ENCODE results near the gene GGA1. TPM values are rescaled to one million over a fixed set of nuclear protein-coding genes. Genes with fewer than 3 reads are reported as not detected.

GGA1 gene
- total and polyA plus RNA-seq, 2 of the 4 experiments (the other 2 are of a cell fraction) = 17.2 to 48.5 TPM

- TF ChIP-seq, protein P1, sequence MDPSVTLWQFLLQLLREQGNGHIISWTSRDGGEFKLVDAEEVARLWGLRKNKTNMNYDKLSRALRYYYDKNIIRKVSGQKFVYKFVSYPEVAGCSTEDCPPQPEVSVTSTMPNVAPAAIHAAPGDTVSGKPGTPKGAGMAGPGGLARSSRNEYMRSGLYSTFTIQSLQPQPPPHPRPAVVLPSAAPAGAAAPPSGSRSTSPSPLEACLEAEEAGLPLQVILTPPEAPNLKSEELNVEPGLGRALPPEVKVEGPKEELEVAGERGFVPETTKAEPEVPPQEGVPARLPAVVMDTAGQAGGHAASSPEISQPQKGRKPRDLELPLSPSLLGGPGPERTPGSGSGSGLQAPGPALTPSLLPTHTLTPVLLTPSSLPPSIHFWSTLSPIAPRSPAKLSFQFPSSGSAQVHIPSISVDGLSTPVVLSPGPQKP (IDR thresholded peaks at IDR 0.05; ENCODE audit: borderline replicate concordance, low read depth, low read length) = no peak
- TF ChIP-seq POLR2A (IDR thresholded peaks at IDR 0.05; ENCODE audit: low read depth, low read length) (no peak), MXI1 (IDR thresholded peaks at IDR 0.05; ENCODE audit: borderline replicate concordance, low read depth, low read length) (no peak), NFE2L2 (IDR thresholded peaks at IDR 0.05; ENCODE audit: low read depth, low read length) (no peak), RFX5 (IDR thresholded peaks at IDR 0.05; ENCODE audit: low read depth, low read length) (no peak), FOS (IDR thresholded peaks at IDR 0.05; ENCODE audit: low read depth, low read length) (no peak), MAFK (IDR thresholded peaks at IDR 0.05; ENCODE audit: low read depth, low read length) (no peak)
Measured at GRCh38 chr22:37624017-37624365, 15.4 kb downstream of the GGA1 start (continued).

- no peak overlapping the region for H3K56ac ChIP-seq (ENCODE audit: extremely low read depth, insufficient read depth, low read length)
- H3K23ac ChIP-seq (ENCODE audit: low read depth, low read length) = no peak overlapping the region
- H2BK5ac ChIP-seq (ENCODE audit: low read depth, low read length, poor library complexity, severe bottlenecking) = no peak overlapping the region
- no peak overlapping the region for H2BK120ac ChIP-seq (ENCODE audit: low read depth, low read length)
- no peak overlapping the region for H4K91ac ChIP-seq (ENCODE audit: insufficient read depth, low read depth, low read length)
- ATAC-seq (ENCODE audit: low read depth) = no peak
- intact Hi-C loops (cut with micrococcal nuclease) (no loop called here), dilution Hi-C loops (cut with HindIII; ENCODE audit: low sequenced_read_pairs, unreplicated experiment) (no loop called here), in situ Hi-C loops (cut with MboI; ENCODE audit: low sequenced_read_pairs) (no loop called here)
- peaks cover 3% of the 10 kb centered on the region; the same call in 1 of the 2 replicates for H3K4me1 ChIP-seq (ENCODE audit: control insufficient read depth, insufficient read depth, low read length)
- no peak overlapping the region for H4K5ac ChIP-seq (ENCODE audit: low read depth, low read length)
- no peaks in the 10 kb centered on the region for H3K9me1 ChIP-seq (ENCODE audit: insufficient read depth, low read length)
- no peak overlapping the region for H2AFZ ChIP-seq (replicated peaks; ENCODE audit: low read length, poor library complexity)
- no peak overlapping the region for H2AK5ac ChIP-seq (ENCODE audit: low read depth, low read length)
- no peak overlapping the region for H3K18ac ChIP-seq (ENCODE audit: low read depth, low read length)
- no peak overlapping the region for H3K4me2 ChIP-seq (ENCODE audit: low read depth, low read length)
- H2AK9ac ChIP-seq (replicated peaks; ENCODE audit: low read depth, low read length, poor library complexity) = no peak overlapping the region
- no peak overlapping the region for H4K8ac ChIP-seq (ENCODE audit: low read depth in 2 of 2, low read length in 2 of 2)
- H3K9me3 ChIP-seq (ENCODE audit: control insufficient read depth, insufficient read depth, low read length) = no peaks in the 10 kb centered on the region
- DNase-seq = no peak
- H3K4me3 ChIP-seq (ENCODE audit: insufficient read depth, low read depth, low read length) = no peak overlapping the region
- H4K20me1 ChIP-seq (ENCODE audit: insufficient read depth, low read length) = no peaks in the 10 kb centered on the region; the same call in 1 of the 2 replicates
- POLR2A ChIA-PET (ENCODE audit: unreplicated experiment) = no interaction called here
- no peak overlapping the region for H3K9ac ChIP-seq (ENCODE audit: low read depth, low read length)
- 81% methylated on average over 3 of the region's 7 CpGs; no CpG with 5 or more reads in 1 of the 2 experiments for WGBS, 2 experiments (ENCODE audit: extremely low coverage in 2 of 2, insufficient read length in 1 of 2)
- CTCF ChIA-PET = no interaction called here
- BruUV-seq (replicated peaks) = no TSS peak
- peaks cover 0 to 12% of the 10 kb centered on the region in 2 experiments; a peak in 2 of 4 replicates for H3K79me1 ChIP-seq (ENCODE audit: low read depth in 1 of 2, low read length in 2 of 2)
- no peak overlapping the region for H2BK15ac ChIP-seq (ENCODE audit: low read depth, low read length)
- H3K27me3 ChIP-seq (ENCODE audit: control insufficient read depth, insufficient read depth, low read length) = no peaks in the 10 kb centered on the region
- no peak overlapping the region for H3K4ac ChIP-seq (ENCODE audit: low read depth, low read length)
- H2BK20ac ChIP-seq (ENCODE audit: low read depth, low read length) = no peak overlapping the region
- peaks cover 49% of the 10 kb centered on the region; the same call in 1 of the 2 replicates for H3K36me3 ChIP-seq (ENCODE audit: control insufficient read depth, insufficient read depth, low read length)
- H3K27ac ChIP-seq (ENCODE audit: insufficient read depth, low read length) = no peak overlapping the region
- TF ChIP-seq, protein P1 (IDR thresholded peaks at IDR 0.05; ENCODE audit: borderline replicate concordance, low read depth, low read length) = no peak
- H3K14ac ChIP-seq (replicated peaks; ENCODE audit: low read depth, low read length) = no peak overlapping the region
Measured at GRCh38 chr22:37624876-37625275, 16.2 kb downstream of the GGA1 start.

Measured in IMR-90 (cell line).